Measurements from ENCODE around the gene SRC.

SRC gene

DNA sequence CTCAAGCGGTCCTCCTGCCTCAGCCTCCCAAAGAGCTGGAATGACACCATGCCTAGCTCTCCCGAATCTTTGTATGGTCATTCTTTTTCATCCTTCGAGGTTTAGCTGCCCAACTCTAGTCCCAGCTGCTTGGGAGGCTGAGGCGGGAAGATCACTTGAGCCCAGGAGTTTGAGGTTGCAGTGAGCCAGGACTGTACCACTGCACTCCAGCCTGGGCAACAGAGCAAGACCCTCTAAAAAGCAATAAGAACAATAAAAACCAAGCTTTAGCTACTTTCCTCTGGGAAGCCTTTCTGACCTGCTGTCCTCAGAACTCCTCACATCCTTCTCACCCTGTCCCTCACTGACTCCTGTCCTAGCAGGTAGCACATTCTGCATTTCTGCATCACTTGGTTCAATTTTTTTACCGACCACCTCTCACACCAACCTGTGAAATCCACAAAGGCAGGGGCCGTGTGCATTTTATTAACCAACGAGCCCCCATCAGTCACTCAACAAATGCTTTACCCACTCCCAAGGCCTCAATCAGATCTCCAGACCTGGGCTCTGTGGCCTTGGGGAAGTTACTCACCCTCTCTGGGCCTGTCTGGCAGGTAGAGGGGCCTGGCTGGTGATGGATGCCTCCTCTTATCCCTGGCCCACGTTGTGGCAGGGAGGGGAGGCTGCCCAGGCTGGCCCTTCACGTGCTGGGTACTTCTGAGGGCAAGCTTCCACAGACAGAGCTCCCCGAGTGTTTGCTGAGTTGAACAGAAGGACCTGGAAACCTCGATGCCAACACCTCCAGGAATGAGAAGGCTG lies 14.7 kb upstream of the SRC start:
- TF ChIP-seq, protein P1, sequence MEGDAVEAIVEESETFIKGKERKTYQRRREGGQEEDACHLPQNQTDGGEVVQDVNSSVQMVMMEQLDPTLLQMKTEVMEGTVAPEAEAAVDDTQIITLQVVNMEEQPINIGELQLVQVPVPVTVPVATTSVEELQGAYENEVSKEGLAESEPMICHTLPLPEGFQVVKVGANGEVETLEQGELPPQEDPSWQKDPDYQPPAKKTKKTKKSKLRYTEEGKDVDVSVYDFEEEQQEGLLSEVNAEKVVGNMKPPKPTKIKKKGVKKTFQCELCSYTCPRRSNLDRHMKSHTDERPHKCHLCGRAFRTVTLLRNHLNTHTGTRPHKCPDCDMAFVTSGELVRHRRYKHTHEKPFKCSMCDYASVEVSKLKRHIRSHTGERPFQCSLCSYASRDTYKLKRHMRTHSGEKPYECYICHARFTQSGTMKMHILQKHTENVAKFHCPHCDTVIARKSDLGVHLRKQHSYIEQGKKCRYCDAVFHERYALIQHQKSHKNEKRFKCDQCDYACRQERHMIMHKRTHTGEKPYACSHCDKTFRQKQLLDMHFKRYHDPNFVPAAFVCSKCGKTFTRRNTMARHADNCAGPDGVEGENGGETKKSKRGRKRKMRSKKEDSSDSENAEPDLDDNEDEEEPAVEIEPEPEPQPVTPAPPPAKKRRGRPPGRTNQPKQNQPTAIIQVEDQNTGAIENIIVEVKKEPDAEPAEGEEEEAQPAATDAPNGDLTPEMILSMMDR (IDR thresholded peaks at IDR 0.05; ENCODE audit: extremely low read depth, missing control alignments): no peak

DNA sequence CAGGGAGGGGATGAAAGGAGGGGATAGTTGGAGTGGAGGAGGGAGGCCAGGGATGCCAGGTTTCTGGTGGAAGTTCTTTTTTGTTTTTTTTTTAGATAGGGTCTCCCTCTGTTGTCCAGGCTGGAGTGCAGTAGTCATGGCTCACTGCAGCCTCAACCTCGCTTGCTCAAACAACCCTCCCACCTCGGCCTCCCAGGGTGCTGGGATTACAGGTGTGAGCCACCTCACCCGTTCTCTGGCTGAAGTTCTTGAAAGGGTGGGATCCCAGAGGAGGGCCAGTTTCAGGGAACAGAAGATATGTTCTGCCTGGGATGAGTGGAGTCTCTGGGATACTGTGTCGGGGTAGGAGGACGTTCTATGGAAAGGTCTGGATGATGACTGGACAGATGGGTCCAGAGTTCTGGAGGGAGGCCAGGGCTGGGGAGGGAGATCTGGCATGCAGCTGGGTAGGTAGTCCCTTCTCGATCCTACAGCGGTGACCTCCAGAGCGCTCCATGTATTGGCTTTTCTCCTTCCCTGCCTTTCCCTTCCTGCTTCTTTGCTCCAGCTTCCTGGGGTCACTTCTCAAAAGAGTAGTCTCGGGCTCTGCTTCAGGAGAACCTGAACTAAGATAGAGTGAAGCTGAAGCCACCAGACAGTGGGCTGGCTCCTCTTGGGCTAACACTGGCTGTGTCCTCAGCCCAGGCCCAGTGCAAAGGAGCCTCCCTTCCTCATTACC lies 12.7 kb upstream of the SRC start:
- DNase-seq (ENCODE audit: low spot score): no peak
- TF ChIP-seq, protein P1 (IDR thresholded peaks at IDR 0.05; ENCODE audit: extremely low read depth, missing control alignments): no peak

More for the DNA sequence above, 14.7 kb upstream of the SRC start:
- no peak for DNase-seq (ENCODE audit: low spot score)

DNA sequence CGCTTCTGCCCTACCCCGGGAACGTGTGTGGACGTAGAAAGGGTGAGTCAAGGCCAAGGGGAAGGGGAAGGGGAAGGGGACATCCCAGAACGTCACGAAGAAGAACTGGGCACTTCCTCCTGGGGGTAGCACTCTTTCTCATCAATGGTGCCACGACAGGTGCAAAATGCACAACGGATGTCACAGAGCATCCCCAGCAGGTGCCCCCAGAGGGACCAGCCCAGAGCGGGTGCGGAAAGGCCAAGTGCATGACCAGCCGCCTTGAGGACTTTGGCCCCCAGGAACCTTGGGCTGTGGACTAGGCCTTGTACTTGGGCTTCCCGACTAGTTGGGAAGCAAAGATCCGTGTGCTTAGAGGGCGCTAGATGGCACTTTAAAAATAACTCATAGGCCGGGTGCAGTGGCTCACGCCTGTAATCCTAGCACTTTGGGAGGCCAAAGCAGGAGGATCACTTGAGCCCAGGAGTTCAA lies 12.1 kb upstream of the SRC start:
- DNase-seq (ENCODE audit: low spot score): no peak
- TF ChIP-seq, protein P1 (IDR thresholded peaks at IDR 0.05; ENCODE audit: extremely low read depth, missing control alignments): no peak

DNA sequence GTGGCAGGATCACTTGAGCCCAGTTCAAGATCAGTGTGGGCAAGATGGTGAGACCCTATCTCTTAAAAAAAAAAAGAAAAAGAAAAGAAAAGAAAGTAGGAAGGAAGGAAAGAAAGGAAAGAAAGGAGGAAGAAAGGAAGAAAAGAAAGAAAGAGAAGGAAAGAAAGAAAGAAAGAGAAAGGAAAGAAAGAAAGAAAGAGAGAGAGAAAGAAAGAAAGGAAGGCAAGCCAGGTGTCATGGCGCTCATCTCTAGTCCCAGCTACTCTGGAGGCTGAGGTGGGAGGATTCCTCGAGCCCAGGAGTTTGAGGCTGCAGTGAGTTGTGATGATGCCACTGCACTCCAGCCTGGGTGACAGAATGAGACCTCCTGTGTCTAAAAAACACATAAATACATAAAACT lies 11.5 kb upstream of the SRC start:
- TF ChIP-seq, protein P1 (IDR thresholded peaks at IDR 0.05; ENCODE audit: extremely low read depth, missing control alignments): no peak
- DNase-seq (ENCODE audit: low spot score): no peak

DNA sequence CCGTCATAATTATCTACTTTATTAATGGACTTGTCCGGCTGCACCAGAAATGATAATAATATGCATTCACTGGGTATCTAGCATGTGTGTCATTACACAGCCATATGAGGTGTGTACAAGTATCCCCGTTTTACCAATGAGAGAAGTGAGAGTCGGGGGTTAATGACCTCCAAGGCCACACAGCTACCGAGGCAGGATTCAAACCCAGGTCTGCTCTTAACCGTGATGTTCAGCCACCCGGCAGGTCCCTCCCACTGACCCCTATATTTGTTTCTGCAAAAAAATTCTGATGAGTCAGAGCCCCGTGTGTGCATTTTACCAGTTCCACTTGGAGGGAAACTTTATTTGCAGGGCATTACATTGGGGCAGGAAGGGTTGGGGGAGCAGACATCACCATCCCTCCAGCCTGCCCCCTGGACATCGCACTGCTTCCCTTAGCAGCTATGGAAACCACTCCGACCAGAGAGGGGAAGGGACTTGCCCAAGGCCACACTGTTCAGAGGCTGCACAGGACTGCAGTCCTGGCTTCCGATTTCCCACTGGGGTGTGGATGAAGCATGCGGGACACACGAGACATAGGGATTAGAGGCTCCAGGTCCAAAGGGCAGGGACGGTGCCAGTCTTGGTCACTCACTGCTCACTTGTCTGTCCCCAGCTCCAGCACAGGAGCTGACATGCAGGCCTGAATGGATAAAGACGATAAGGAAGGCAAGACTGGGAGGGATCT lies 10.1 kb upstream of the SRC start:
- TF ChIP-seq, protein P1 (IDR thresholded peaks at IDR 0.05; ENCODE audit: extremely low read depth, missing control alignments): no peak

DNA sequence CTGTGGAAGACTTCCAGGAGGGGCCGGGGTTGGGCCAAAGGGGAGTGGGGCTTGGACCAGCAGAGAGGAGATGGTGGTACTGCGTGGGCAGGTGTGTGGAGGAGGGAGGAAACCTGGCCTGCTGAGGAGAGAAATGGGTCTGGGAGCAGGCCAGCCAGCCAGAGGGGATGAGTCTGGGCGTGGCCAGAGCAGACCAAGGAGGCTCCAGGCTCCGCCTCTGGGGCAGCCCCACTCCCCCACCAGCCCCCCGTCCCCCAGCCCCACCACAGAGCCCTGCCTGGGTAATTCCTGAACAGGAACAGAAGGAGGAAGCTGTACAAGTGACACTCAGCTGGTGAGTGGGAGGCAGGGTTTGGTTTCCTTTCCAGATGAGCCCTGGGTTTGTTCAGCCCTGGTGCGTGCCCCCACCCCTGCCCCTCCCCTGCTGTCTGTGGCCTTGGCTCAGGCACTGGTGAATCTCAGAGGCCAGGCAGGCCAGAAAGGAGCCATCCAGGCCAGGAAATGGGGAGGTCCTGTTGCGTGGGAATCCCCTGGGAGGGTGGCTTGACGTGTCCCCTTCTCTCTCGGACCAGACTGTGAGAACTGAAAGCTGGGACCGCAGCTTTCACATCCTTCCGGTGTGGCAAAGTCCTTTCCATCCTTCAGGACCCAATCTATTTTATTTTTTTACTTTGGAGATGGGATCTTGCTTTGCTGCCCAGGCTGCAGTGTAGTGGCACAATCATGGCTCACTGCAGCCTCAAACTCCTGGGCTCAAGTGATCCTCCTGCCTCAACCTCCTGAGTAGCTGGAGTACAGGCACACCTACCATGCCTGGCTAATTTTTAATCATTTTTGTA lies 9.4 kb upstream of the SRC start:
- TF ChIP-seq, protein P1 (IDR thresholded peaks at IDR 0.05; ENCODE audit: extremely low read depth, missing control alignments): no peak
- DNase-seq (ENCODE audit: low spot score): peak; percentile 83

More for the DNA sequence above, 10.1 kb upstream of the SRC start:
- no peak for DNase-seq (ENCODE audit: low spot score)

Measured in GM20000 (cell line).